IMR-90 (cell line): ENCODE measurements around the gene PTPN11.

Experiments
- BHLHE40 ChIP-seq: fragments of 150-350 bp; IDR thresholded peaks from 2 replicates; pipeline ENCODE4 v1.6.1; 2016; ENCODE audit warnings: mild to moderate bottlenecking, low read depth, low read length
- CEBPB ChIP-seq: IDR thresholded peaks from 2 replicates; pipeline ENCODE4 v1.6.1; 2012; ENCODE audit warnings: low read depth, low read length, improper control_type of control experiment
- CHD1 ChIP-seq: IDR thresholded peaks from 2 replicates; pipeline ENCODE4 v1.6.1; 2012; ENCODE audit warnings: low read depth, low read length, improper control_type of control experiment
- ELK1 ChIP-seq: fragments of 150-350 bp; IDR thresholded peaks from 2 replicates; pipeline ENCODE4 v1.6.1; 2016; ENCODE audit warnings: low read depth, mild to moderate bottlenecking, low read length, moderate library complexity, borderline replicate concordance
- FOS ChIP-seq: fragments of 150-350 bp; IDR thresholded peaks from 2 replicates; pipeline ENCODE4 v1.6.1; 2016; ENCODE audit warnings: low read depth, low read length
- MXI1 ChIP-seq: IDR thresholded peaks from 2 replicates; pipeline ENCODE4 v1.6.1; 2012; ENCODE audit warnings: low read depth, mild to moderate bottlenecking, low read length, moderate library complexity, borderline replicate concordance
- NFE2L2 ChIP-seq: fragments of 150-350 bp; IDR thresholded peaks from 2 replicates; pipeline ENCODE4 v1.6.1; 2016; ENCODE audit warnings: low read depth, mild to moderate bottlenecking, low read length
- POLR2A ChIP-seq: IDR thresholded peaks from 2 replicates; pipeline ENCODE4 v1.6.1; 2012; ENCODE audit warnings: mild to moderate bottlenecking, low read depth, low read length
- RAD21 ChIP-seq: IDR thresholded peaks from 2 replicates; pipeline ENCODE4 v1.6.1; 2012; ENCODE audit warnings: low read length, improper control_type of control experiment
- RCOR1 ChIP-seq: IDR thresholded peaks from 2 replicates; pipeline ENCODE4 v1.6.1; 2012; ENCODE audit warnings: mild to moderate bottlenecking, low read length, improper control_type of control experiment; ENCODE audit not compliant: insufficient replicate concordance
- RFX5 ChIP-seq: IDR thresholded peaks from 2 replicates; pipeline ENCODE4 v1.8.0; 2012; ENCODE audit warnings: low read depth, mild to moderate bottlenecking, low read length, moderate library complexity
- SMC3 ChIP-seq: fragments of 150-350 bp; IDR thresholded peaks from 2 replicates; pipeline ENCODE4 v1.6.1; 2016; ENCODE audit warnings: low read depth, mild to moderate bottlenecking, antibody characterized with exemption, low read length, moderate library complexity
- USF2 ChIP-seq: fragments of 150-350 bp; IDR thresholded peaks from 2 replicates; pipeline ENCODE4 v1.6.1; 2017; ENCODE audit warnings: mild to moderate bottlenecking, antibody characterized with exemption, low read length, low read depth
- TF ChIP-seq, protein P1 (sequence below): conservative IDR thresholded peaks from 2 replicates; pipeline ENCODE4 v1.5.1; 2012; ENCODE audit warnings: mild to moderate bottlenecking, low read depth, low read length, improper control_type of control experiment

DNA sequence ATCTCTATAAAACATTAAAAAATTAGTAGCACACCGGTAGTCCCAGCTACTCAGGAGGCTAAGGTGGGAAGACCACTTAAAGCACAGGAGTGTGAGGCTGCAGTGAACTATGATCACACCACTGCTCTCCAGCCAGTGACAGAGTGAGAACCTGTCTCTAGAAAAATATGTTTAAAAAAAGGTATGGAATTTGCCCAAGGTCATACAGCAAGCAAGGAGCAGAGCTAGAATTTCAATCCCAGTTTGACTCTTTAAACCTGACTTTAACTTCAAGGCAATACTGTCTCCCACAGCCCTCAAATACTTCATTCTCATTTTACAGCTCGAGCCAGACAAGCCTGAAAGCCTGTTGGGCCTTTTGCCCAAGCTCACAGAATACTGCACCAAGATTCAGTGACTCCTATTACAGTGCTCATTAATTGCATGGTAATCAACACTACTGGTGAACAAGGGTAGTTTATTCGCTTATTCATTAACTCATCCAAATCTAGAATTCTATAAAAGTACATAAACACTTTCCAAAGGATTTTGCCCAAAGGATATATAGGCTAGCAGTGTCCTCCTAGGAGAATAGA is 44.5 kb upstream of the PTPN11 start:
- no peak for TF ChIP-seq POLR2A
- no peak for TF ChIP-seq CEBPB
- TF ChIP-seq, protein P1, sequence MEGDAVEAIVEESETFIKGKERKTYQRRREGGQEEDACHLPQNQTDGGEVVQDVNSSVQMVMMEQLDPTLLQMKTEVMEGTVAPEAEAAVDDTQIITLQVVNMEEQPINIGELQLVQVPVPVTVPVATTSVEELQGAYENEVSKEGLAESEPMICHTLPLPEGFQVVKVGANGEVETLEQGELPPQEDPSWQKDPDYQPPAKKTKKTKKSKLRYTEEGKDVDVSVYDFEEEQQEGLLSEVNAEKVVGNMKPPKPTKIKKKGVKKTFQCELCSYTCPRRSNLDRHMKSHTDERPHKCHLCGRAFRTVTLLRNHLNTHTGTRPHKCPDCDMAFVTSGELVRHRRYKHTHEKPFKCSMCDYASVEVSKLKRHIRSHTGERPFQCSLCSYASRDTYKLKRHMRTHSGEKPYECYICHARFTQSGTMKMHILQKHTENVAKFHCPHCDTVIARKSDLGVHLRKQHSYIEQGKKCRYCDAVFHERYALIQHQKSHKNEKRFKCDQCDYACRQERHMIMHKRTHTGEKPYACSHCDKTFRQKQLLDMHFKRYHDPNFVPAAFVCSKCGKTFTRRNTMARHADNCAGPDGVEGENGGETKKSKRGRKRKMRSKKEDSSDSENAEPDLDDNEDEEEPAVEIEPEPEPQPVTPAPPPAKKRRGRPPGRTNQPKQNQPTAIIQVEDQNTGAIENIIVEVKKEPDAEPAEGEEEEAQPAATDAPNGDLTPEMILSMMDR = no peak
- TF ChIP-seq RAD21 = no peak
- TF ChIP-seq ELK1 = no peak
- no peak for TF ChIP-seq SMC3
- TF ChIP-seq USF2 = no peak
- TF ChIP-seq MXI1 = no peak
- no peak for TF ChIP-seq FOS
- TF ChIP-seq RFX5 = no peak
- TF ChIP-seq RCOR1 = no peak
- TF ChIP-seq CHD1 = no peak
- no peak for TF ChIP-seq NFE2L2
- TF ChIP-seq BHLHE40 = no peak
